ENCODE measurements around the gene TJP3.
A peak's percentile ranks its signal among the peaks of the same experiment; 100 is the strongest.

Gene TJP3

GRCh38 chr19:3679138-3679537, 29.0 kb upstream of the TJP3 start:
- TF ChIP-seq CTCF (IDR thresholded peaks at IDR 0.05): no peak
- H3K4me3 ChIP-seq (ENCODE audit: low read depth, low read length): no peak overlapping the region
- H3K27ac ChIP-seq: no peak overlapping the region
- no peaks in the 10 kb centered on the region for H3K4me1 ChIP-seq
- no peak overlapping the region for H3K4me2 ChIP-seq (ENCODE audit: low read length)
- H3K79me2 ChIP-seq: peaks cover 68% of the 10 kb centered on the region
- H3K27me3 ChIP-seq (ENCODE audit: control insufficient read depth, insufficient read depth, low read length): no peaks in the 10 kb centered on the region
- no peaks in the 10 kb centered on the region for H3K36me3 ChIP-seq (ENCODE audit: control insufficient read depth, insufficient read depth, low read length)
- no peak overlapping the region for H2AFZ ChIP-seq
- no peaks in the 10 kb centered on the region for H3K9me3 ChIP-seq (ENCODE audit: control insufficient read depth, low read length)
- H3K9ac ChIP-seq: no peak overlapping the region

- peaks cover 71% of the 10 kb centered on the region for H3K79me2 ChIP-seq
- no peak overlapping the region for H3K4me3 ChIP-seq (ENCODE audit: low read depth, low read length)
- TF ChIP-seq CTCF (IDR thresholded peaks at IDR 0.05): no peak
- H3K4me1 ChIP-seq: no peaks in the 10 kb centered on the region
- no peaks in the 10 kb centered on the region for H3K9me3 ChIP-seq (ENCODE audit: control insufficient read depth, low read length)
- H3K27ac ChIP-seq: no peak overlapping the region
- no peaks in the 10 kb centered on the region for H3K27me3 ChIP-seq (ENCODE audit: control insufficient read depth, insufficient read depth, low read length)
- H3K9ac ChIP-seq: no peak overlapping the region
- no peaks in the 10 kb centered on the region for H3K36me3 ChIP-seq (ENCODE audit: control insufficient read depth, insufficient read depth, low read length)
- H3K4me2 ChIP-seq (ENCODE audit: low read length): no peak overlapping the region
- H2AFZ ChIP-seq: no peak overlapping the region
These were observed 28.6 kb upstream of the TJP3 start for GRCh38 chr19:3679581-3679980.

GRCh38 chr19:3680939-3681338, 27.2 kb upstream of the TJP3 start:
- no peaks in the 10 kb centered on the region for H3K9me3 ChIP-seq (ENCODE audit: control insufficient read depth, low read length)
- no peak overlapping the region for H3K9ac ChIP-seq
- no peak overlapping the region for H2AFZ ChIP-seq
- H3K4me1 ChIP-seq: no peaks in the 10 kb centered on the region
- H3K36me3 ChIP-seq (ENCODE audit: control insufficient read depth, insufficient read depth, low read length): no peaks in the 10 kb centered on the region
- no peak overlapping the region for H3K4me3 ChIP-seq (ENCODE audit: low read depth, low read length)
- no peak overlapping the region for H3K27ac ChIP-seq
- TF ChIP-seq CTCF (IDR thresholded peaks at IDR 0.05): no peak
- H3K4me2 ChIP-seq (ENCODE audit: low read length): no peak overlapping the region
- H3K79me2 ChIP-seq: peaks cover 76% of the 10 kb centered on the region
- no peaks in the 10 kb centered on the region for H3K27me3 ChIP-seq (ENCODE audit: control insufficient read depth, insufficient read depth, low read length)

GRCh38 chr19:3682286-3682685, 25.9 kb upstream of the TJP3 start:
- TF ChIP-seq CTCF (IDR thresholded peaks at IDR 0.05): no peak
- H3K79me2 ChIP-seq: peaks cover 65% of the 10 kb centered on the region
- no peaks in the 10 kb centered on the region for H3K9me3 ChIP-seq (ENCODE audit: control insufficient read depth, low read length)
- H3K9ac ChIP-seq: no peak overlapping the region
- no peak overlapping the region for H3K27ac ChIP-seq
- no peak overlapping the region for H3K4me2 ChIP-seq (ENCODE audit: low read length)
- no peaks in the 10 kb centered on the region for H3K4me1 ChIP-seq
- no peak overlapping the region for H3K4me3 ChIP-seq (ENCODE audit: low read depth, low read length)
- no peaks in the 10 kb centered on the region for H3K36me3 ChIP-seq (ENCODE audit: control insufficient read depth, insufficient read depth, low read length)
- H3K27me3 ChIP-seq (ENCODE audit: control insufficient read depth, insufficient read depth, low read length): no peaks in the 10 kb centered on the region
- no peak overlapping the region for H2AFZ ChIP-seq

- H3K9me3 ChIP-seq (ENCODE audit: control insufficient read depth, low read length): no peaks in the 10 kb centered on the region
- H3K4me2 ChIP-seq (ENCODE audit: low read length): no peak overlapping the region
- peak overlapping the region; percentile 44 for H3K27ac ChIP-seq
- H3K36me3 ChIP-seq (ENCODE audit: control insufficient read depth, insufficient read depth, low read length): no peaks in the 10 kb centered on the region
- no peak overlapping the region for H2AFZ ChIP-seq
- no peak overlapping the region for H3K4me3 ChIP-seq (ENCODE audit: low read depth, low read length)
- no peaks in the 10 kb centered on the region for H3K27me3 ChIP-seq (ENCODE audit: control insufficient read depth, insufficient read depth, low read length)
- H3K9ac ChIP-seq: no peak overlapping the region
- peaks cover 65% of the 10 kb centered on the region for H3K79me2 ChIP-seq
- no peaks in the 10 kb centered on the region for H3K4me1 ChIP-seq
- no peak for TF ChIP-seq CTCF (IDR thresholded peaks at IDR 0.05)
These were observed 25.3 kb upstream of the TJP3 start for GRCh38 chr19:3682741-3683404.
